ENCODE results near the gene TPST1.
"Not testable (repeated sequence)": the region's sequence is repeated elsewhere in the genome, so short reads cannot be mapped to it uniquely, and the experiment has no call there.

The TPST1 gene

DNA sequence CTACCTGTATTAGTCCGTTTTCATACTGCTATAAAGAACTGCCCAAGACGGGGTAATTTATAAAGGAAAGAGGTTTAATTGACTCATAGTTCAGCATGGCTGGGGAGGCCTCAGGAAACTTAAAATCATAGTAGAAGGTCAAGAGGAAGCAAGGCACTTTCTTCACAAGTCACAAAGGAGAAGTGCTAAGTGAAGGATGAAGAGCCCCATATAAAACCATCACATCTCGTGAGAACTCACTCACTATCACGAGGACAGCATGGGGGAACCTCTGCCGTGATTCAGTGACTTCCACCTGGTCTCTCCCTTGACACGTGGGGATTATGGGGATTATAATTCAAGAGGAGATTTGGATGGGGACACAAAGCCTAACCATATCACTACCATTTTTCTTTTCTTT is 119.9 kb downstream of the TPST1 start:
- DNase-seq (ENCODE audit: low read depth in 1 of 2, low spot score in 1 of 2) = not testable (repeated sequence)

GRCh38 chr7:66326501-66327215 is 121.5 kb downstream of the TPST1 start:
- no peak for DNase-seq (ENCODE audit: low read depth in 1 of 2, low spot score in 1 of 2)

GRCh38 chr7:66330961-66331360 is 125.8 kb downstream of the TPST1 start:
- DNase-seq (ENCODE audit: low read depth in 1 of 2, low spot score in 1 of 2) = no peak

- DNase-seq (ENCODE audit: low read depth in 1 of 2, low spot score in 1 of 2) = no peak
These were observed 126.7 kb downstream of the TPST1 start for GRCh38 chr7:66331883-66332282.

DNA sequence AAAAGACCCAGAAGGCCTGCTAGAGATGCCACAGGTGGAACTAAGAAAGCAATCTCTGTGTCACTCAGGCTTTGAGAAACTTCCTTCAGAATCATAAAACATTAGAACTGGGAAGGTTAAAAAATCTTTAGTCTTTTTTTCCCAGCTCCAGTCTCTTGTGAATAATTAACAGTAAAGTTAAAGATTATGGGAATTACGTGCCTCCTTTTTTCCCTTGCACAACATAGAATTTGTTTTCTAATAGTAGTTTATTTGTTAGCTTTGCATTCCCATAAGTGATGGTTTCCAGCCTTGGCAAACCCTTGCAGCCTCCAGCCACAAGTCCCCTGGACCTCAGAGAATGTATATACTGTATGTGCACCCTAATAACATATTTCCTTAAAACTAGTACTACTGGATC is 128.3 kb downstream of the TPST1 start:
- DNase-seq (ENCODE audit: low read depth in 1 of 2, low spot score in 1 of 2) = no peak

DNA sequence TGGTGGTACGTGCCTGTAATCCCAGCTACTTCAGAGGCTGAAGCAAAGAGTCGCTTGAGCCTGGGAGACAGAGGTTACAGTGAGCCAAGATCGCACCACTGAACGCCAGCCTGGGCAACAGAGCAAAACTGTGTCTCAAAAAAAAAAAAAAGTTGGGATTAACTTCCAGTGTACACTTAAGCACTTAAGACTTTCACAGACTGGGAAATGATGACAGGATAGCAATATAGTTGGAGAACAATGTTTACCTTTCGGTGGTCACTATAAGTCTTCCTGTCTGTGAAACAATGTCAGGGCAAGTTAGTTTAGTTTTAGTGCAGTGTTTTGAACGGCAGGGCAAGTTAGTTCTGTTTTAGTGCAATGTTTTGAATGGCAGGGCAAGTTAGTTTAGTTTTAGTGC is 130.2 kb downstream of the TPST1 start:
- no peak for DNase-seq (ENCODE audit: low read depth in 1 of 2, low spot score in 1 of 2)

GRCh38 chr7:66336760-66337159 is 131.6 kb downstream of the TPST1 start:
- DNase-seq (ENCODE audit: low read depth in 1 of 2, low spot score in 1 of 2) = no peak

- no peak for DNase-seq (ENCODE audit: low read depth in 1 of 2, low spot score in 1 of 2)
These were observed 134.0 kb downstream of the TPST1 start for GRCh38 chr7:66339141-66339540.

GRCh38 chr7:66344166-66344565 is 139.0 kb downstream of the TPST1 start:
- DNase-seq (ENCODE audit: low read depth in 1 of 2, low spot score in 1 of 2) = no peak

DNA sequence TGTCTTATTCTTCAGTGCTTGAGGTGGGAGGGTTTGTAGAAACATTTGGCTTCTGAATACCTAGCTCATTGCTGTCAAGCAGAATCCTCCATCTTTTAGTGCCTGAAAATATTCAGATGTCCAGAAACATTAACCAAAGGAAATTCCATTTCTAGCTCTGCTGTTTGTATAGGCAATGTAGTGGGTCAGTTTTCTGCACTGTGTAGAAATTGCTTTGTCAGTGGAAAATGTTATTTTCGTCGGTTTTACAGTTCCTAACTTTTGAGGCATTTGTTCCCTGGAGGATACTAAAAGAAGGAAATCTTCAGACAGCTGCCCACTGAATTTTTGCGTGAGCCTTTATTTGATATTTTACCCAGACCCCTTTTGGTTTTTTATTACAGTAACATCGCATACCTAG is 143.4 kb downstream of the TPST1 start:
- DNase-seq (ENCODE audit: low read depth in 1 of 2, low spot score in 1 of 2) = no peak

GRCh38 chr7:66348959-66349358 is 143.8 kb downstream of the TPST1 start:
- DNase-seq (ENCODE audit: low read depth in 1 of 2, low spot score in 1 of 2) = no peak

GRCh38 chr7:66352071-66352470 is 146.9 kb downstream of the TPST1 start:
- no peak for DNase-seq (ENCODE audit: low read depth in 1 of 2, low spot score in 1 of 2)

GRCh38 chr7:66353547-66353946 is 148.4 kb downstream of the TPST1 start:
- DNase-seq (ENCODE audit: low read depth in 1 of 2, low spot score in 1 of 2) = no peak

- no peak for DNase-seq (ENCODE audit: low read depth in 1 of 2, low spot score in 1 of 2)
These were observed 150.6 kb downstream of the TPST1 start for GRCh38 chr7:66355756-66356155.

DNA sequence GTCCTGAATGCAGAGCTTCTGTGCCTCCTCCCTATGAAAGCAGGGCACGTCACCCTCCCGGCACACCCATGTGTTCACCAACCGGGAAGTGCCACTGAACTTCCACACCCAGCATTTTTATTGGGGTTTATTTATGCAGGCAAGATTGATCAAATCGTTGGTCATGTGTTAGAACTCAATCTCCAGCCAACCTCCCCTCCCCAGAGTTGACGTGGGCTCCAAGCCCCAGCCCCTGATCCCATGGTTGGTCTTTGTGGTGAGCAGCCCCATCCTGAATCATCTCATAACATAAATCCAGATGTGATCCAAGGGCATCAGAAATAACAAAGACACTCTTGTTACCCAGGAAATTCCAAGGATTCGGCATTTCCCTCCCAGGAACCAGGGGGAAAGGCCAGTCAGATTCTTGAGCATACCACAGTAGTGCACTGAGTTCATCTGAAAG is 151.2 kb downstream of the TPST1 start:
- DNase-seq (ENCODE audit: low read depth in 1 of 2, low spot score in 1 of 2) = no peak

DNA sequence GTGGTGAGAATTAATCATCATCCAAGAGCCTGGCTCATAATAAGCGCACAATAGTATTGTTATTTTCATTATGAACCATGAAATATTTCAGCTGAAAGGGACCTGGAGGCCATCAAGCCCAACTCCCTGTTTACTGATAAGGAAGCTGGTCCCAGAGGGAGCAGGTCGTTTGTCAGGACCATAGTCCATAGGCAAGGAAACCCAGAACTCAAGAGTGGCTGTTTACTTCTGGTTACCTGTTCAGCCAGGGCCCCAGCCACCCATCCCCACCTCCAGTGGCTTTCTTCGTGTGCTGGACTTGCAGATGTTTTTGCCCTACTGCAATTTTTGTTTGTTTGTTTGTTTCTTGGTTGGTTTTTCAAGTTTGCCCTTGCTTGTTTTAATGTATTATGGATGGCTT is 152.0 kb downstream of the TPST1 start:
- no peak for DNase-seq (ENCODE audit: low read depth in 1 of 2, low spot score in 1 of 2)

DNA sequence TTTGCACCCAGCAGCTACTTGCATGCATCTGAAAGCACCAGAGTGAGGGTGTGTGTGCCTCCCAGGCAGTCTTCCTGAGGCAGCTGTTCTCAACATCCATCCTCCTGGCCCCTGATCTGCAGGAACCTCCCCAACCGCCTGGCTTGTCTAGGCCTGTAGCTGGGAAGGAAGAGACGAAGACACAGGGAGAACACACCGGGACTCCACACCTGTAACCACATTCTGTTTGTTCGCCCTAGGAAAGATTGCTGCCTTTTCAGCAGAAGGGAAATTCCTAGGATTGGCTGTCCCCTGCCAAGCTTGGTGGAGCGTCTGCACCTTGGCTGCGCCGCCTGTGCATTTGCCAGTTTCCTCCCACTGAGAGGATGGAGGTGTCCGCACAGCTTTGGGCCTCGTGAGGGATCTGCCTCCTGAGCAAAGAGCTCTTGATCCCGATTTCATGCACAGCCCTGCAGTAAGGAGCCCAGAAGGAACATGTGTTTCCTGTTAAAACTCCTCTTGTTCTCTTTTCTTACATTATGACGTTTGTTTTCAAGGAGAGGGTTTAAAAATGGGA is 154.6 kb downstream of the TPST1 start:
- DNase-seq (ENCODE audit: low read depth in 1 of 2, low spot score in 1 of 2) = no peak

- DNase-seq (ENCODE audit: low read depth in 1 of 2, low spot score in 1 of 2) = no peak
These were observed 157.0 kb downstream of the TPST1 start for GRCh38 chr7:66362136-66362535.

DNA sequence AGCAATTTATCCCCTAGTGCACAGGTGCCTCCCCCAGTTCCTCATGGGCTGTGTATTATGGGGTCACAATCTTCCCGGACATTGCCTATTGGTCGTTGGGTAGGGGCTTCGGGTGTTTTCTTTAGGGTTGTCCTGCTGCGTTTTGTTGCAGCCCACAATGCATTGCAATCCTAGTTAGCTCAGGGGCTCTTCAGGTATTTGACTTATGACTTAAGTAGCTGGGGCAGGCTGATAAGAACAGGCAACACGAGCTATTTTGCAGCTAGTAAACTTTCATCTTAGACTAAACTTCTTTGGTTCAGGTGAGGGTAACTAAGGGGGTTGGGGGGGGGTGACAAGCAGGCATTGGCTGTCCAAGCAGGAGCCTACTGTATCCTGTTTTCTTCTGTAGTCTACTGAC is 158.5 kb downstream of the TPST1 start:
- no peak for DNase-seq (ENCODE audit: low read depth in 1 of 2, low spot score in 1 of 2)

DNA sequence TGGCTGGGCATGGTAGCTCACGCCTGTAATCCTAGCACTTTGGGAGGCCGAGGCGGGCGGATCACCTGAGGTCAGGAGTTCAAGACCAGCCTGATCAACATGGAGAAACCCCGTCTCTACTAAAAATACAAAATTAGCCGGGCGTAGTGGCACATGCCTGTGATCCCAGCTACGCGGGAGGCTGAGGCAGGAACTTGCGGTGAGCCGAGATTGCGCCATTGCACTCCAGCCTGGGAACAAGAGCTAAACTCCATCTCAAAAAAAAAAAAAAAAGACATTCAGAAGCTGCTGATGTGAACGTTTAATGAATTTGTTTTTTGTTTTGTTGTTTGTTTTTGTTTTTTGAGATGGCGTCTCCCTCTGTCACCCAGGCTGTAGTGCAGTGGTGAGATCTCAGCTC is 159.9 kb downstream of the TPST1 start:
- not testable (repeated sequence) for DNase-seq (ENCODE audit: low read depth in 1 of 2, low spot score in 1 of 2)

DNA sequence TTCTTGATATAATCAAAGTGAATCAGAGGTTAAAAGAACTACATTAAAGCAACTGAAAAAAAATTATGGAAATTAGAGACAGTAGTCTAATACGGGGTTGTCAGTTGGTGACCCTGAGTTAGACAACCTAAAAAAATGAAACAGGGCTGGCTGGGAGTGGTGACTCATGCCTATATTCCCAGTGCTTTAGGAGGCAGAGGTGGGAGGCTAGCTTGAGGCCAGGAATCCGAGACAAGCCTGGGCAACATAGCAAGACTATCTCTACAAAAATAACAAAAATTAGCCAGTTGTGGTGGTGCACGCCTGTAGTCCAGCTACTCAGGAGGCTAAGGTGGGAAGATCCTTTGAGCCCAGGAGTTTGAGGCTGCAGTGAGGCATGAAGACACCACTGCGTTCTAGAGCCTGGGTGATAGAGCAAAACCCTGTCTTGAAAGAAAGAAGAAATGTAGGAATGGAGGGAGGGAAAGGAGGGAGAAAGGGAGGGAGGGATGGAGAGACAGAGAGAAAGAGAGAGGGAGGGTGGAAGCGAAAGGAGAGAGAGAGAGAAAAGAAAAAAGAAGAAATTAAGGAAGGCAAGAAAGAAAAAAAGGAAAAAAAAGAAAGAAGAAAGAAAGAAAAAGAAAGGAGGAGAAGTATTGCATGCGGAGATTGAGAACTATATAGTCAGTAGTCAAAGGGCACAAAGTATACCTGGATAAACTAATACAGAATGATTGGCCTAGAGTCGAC is 166.1 kb downstream of the TPST1 start:
- no peak for DNase-seq (ENCODE audit: low read depth in 1 of 2, low spot score in 1 of 2)

DNA sequence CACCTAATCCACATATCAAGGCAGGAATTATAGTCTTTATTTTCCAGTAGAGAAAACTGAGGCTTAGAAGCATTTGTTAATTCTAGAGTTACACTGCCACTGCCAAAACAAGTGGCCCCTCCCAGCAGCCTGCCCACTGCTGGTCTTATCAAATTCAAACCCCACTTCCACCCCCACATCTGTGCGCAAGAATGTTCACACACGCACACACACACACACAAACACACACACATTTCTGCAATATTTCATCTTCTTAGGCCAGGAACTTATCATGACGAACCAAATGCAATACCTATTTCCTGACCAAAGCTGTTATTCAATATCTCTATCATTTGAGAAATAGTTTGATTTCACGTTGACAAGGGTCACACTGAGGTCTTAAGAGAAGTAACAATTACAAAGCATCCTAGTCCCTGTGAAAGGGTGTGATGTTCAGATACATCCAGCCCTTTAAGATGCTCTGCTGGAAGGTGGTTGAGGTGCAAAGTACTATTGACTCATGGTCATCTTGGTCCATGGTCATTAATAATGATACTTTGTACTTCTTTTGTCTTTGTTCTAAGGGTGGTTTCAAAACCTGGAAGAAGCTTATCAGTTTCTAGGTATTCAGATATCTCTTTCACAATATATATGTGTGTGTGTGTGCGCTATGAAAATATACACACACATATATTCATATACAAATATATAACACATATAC is 169.2 kb downstream of the TPST1 start:
- not testable (repeated sequence) for DNase-seq (ENCODE audit: low read depth in 1 of 2, low spot score in 1 of 2)

Data from activated CD4-positive, alpha-beta T cell treated with anti-CD3 and anti-CD28 coated beads, Interleukin-2, amount 50 U/mL, for 24 hours (primary cell).